Sigmoid colon (tissue), 4 donors: ENCODE measurements around the gene TEX53.

ENCODE experiments used
- CTCF ChIP-seq, 4 experiments: fragments of 450-650 bp in 3 of 4; fragments of 200-600 bp in 1 of 4; IDR thresholded peaks; one replicate each; pipeline ENCODE4 v1.5.1; 2016 to 2019; ENCODE audit warnings: antibody characterized with exemption in 4 of 4, mild to moderate bottlenecking in 3 of 4, moderate library complexity in 2 of 4
- POLR2A ChIP-seq, 2 donors: fragments of 450-650 bp; IDR thresholded peaks; one replicate each; pipeline ENCODE4 v1.6.1; 2016; ENCODE audit warnings: antibody characterized with exemption in 2 of 2, mild to moderate bottlenecking in 2 of 2, moderate library complexity in 2 of 2
- POLR2AphosphoS5 ChIP-seq, 4 donors: sonication (generic); formaldehyde crosslinking; IDR thresholded peaks; one replicate each; pipeline ENCODE4 v1.6.1; 2017; ENCODE audit warnings: antibody characterized with exemption in 4 of 4

GRCh38 chr9:114688379-114688778 lies 30.8 kb upstream of the TEX53 start:
- TF ChIP-seq CTCF (IDR thresholded peaks at IDR 0.05), result no peak
- no peak for TF ChIP-seq POLR2A (IDR thresholded peaks at IDR 0.05)
- no peak for TF ChIP-seq POLR2AphosphoS5 (IDR thresholded peaks at IDR 0.05)
